RPMI7951 (cell line): ENCODE data around the gene ASCL1. TPM values are rescaled to one million over a fixed set of nuclear protein-coding genes. Genes with fewer than 3 reads are reported as not detected.

Experiments used
- DNase-seq: peaks from one replicate; pipeline ENCODE4 v3.0.0-alpha.2; 2012; ENCODE audit warnings: low read depth
- total RNA-seq: library from RNA; depleted of rRNA; stranded (reverse); fragments of >200 nt; shearing (Covaris generic); gene quantifications from 2 replicates; pipeline ENCODE4 v1.2.3, GENCODE V29; 2014; rRNA removed

ASCL1 gene
- total RNA-seq, 1 experiment from 2014 or later, result not detected

DNA sequence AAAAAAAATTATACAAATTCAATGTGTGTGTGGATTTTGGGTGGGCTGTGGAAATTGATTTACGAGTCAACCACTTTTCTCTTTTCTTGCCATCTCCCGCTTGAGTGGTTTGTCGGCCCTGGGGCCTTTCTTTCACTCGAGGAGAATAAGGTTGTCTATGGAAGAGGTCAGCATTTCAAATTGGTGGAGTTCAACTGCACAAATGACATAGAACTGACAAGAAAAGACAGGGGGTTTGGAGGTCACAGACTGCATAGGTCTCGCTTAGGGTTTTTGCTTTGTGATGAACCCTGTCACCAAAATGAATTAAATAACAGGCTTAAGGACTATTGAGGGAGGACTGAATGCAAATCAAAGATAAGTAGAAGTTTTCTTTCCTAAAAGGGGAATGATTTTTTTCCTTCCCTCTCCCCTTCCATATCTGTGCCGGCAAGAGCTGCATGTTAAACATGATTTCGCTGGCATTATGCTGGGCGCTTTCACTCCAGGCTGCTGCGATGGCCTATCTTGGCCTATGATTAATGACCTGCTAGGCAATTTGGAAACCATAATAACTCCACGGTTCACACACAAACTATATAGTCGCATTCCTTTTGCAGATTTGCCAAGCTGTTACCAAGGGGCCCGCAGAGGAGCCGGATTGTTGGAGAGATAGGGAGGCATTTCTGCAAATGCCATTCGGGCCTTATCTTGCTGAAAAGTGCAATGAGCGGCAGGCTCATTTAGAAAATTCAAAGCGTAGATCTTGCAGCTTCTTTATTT lies 20.7 kb downstream of the ASCL1 start:
- DNase-seq, result no peak

DNA sequence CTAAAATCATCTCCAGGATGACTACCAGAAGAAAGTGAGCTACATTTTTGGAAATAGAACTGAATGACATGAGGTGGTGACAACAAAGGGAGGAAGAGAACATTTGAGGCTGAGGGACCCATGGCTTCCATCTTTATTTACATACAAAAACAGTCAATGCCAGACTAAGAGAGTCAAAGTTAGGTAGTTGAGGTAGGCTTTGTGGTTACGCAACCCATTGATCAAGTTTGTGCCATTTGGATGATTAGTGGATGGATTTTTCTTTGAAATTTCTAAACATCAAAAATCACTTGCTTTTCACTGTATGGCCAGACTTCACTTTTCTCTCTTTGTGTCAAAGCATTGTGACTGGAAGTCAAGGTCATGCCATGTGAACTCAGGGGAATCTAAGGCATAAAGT lies 22.9 kb downstream of the ASCL1 start:
- DNase-seq, result no peak

DNA sequence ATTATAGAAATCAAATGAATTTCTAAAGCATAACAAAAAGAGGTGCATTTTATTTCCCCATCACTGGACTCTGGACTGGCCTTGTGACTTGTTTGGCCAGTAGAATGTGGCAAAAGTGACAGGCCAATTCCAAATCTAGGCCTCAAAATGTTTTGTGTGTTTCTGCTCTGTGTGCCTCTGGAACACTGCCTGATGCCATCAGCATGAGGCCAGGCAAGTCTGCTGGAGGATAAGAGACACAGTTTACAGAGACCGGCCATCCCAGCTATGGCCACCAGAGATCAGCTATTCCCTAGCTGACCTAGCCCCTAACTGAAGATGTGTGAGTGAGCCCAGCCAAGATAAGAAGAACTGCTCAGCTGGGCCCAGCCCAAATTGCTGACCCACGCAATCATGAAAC lies 32.9 kb downstream of the ASCL1 start:
- DNase-seq, result no peak

DNA sequence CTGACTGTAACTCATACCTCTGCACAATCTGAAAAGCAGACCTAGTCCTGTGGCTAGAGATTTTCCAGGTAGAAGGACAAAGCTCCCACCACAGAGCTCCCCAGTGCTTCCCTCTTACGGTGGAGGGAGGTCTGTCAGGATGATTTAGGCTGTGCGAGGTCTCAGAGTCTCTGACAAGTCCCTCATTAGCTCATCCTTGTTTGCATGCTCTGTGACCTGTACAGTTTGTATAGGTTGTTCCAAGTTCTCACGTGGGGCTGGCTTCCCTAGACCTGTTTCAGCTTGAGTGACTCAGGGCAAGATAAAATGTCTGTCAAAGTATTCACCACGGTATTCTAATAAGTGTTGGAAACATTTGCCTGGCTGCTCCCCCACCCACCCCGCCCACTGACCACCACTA lies 34.8 kb downstream of the ASCL1 start:
- no peak for DNase-seq

DNA sequence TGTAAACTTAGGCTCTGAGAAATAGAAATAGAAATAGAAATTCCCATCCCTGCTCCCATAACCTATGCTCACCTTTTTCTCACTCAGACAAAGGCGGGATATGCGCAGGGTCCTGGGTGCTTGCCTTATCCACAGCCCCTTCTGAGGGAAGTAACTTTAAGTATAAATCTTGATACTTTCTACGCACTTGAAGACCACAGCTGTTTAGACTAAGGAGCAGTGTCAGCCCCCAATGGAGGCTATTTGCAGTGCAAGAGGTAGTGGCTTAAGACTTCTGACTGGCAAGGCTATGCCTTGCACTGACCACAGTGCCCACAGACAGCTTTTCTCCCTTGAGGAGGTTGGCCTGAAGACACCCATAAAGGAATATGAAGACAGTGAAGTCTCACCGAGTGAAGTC lies 35.2 kb downstream of the ASCL1 start:
- no peak for DNase-seq

DNA sequence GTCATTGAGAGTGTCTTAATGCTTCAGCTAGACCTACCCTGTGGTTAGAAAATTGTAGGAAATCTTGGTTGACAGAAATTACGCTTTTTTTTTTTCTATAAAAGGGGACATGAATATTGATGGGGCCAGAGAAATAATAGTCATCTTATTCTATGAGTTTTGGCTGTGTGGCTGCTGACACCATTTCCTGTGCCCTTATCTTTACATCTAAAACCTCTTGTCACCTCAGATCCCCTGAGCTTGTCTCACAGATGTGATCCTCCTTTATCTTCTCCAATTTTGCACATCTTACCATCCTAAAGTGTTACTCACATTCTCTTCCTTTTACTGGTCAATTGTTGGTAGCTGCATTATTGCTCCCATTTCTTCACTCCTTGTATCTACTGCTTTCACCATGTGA lies 36.1 kb downstream of the ASCL1 start:
- no peak for DNase-seq

DNA sequence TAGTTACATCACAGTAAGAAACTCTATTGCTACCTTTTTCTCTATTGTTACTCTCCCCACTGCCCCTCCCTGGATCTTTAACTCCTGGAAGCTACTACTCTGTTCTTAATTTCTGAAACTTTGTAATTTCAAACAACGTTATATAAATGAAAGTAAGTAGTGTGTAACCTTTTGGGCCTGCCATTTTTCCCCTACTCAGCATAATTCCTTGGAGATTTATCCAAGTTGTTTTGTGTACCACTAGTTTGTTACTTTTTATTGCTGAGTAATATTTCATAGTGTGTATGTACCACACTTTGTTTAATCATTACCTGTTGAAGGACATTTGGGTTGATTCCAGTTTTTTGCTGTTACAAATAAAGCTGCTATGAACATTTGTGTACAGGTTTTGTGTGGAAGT lies 37.9 kb downstream of the ASCL1 start:
- DNase-seq, result no peak

Other genes starting within 250 kb of the ASCL1 start
- not detected in 2 replicates for gene PAH, start 40.4 kb upstream of the ASCL1 start, total RNA-seq